Gastrocnemius medialis (tissue), 4 donors: ENCODE results near the gene EVC. TPM values are rescaled to one million over a fixed set of nuclear protein-coding genes. Genes with fewer than 3 reads are reported as not detected.
"Not testable (repeated sequence)": the region's sequence is repeated elsewhere in the genome, so short reads cannot be mapped to it uniquely, and the experiment has no call there.

ENCODE experiments used
- ATAC-seq, 2 donors: fragments of 150-250 bp; one replicate each; pipeline ENCODE4 v1.9.1; 2016
- DNase-seq, 2 donors: peaks; one replicate each; pipeline ENCODE4 v3.0.0-alpha.2; 2019
- H3K27ac ChIP-seq, 4 donors: fragments of 200-600 bp; sonication (generic); 1 replicate in 1 of 4; 2 replicates in 3 of 4; pipeline ENCODE4 v1.5.1; 2016 to 2018; ENCODE audit warnings: mild to moderate bottlenecking in 2 of 4, moderate library complexity in 1 of 4
- H3K27me3 ChIP-seq, 3 donors: fragments of 200-600 bp; sonication (generic) in 2 of 3; 1 replicate in 1 of 3; 2 replicates in 2 of 3; pipeline versions ENCODE4 v1.5.1 to v1.6.0; 2016 to 2019; ENCODE audit warnings: mild to moderate bottlenecking in 1 of 3, moderate library complexity in 1 of 3
- H3K36me3 ChIP-seq, 2 donors: fragments of 200-600 bp; sonication (generic) in 1 of 2; one replicate each; pipeline ENCODE4 v1.5.1; 2017 to 2018
- H3K4me1 ChIP-seq, 2 donors: fragments of 200-600 bp; sonication (generic) in 1 of 2; one replicate each; pipeline ENCODE4 v1.5.1; 2016 to 2017; ENCODE audit warnings: mild to moderate bottlenecking in 2 of 2
- H3K4me3 ChIP-seq, 4 donors: fragments of 200-600 bp; sonication (generic) in 3 of 4; 1 replicate in 1 of 4; 2 replicates in 3 of 4; pipeline ENCODE4 v1.5.1; 2016 to 2019; ENCODE audit warnings: mild to moderate bottlenecking in 2 of 4
- H3K9me3 ChIP-seq, 3 donors: fragments of 200-600 bp; sonication (generic) in 2 of 3; 1 replicate in 1 of 3; 2 replicates in 2 of 3; pipeline ENCODE4 v1.5.1; 2016 to 2019
- CTCF ChIP-seq, 5 experiments: fragments of 450-650 bp in 3 of 5; fragments of 200-600 bp in 2 of 5; sonication (generic) in 2 of 5; IDR thresholded peaks in 4 of 5; conservative IDR thresholded peaks in 1 of 5; 1 replicate in 4 of 5; 2 replicates in 1 of 5; pipeline ENCODE4 v1.5.1; 2016 to 2019; ENCODE audit warnings: antibody characterized with exemption in 5 of 5, mild to moderate bottlenecking in 3 of 5, moderate library complexity in 3 of 5
- POLR2A ChIP-seq, 2 donors: fragments of 450-650 bp; IDR thresholded peaks; one replicate each; pipeline ENCODE4 v1.6.1; 2017; ENCODE audit warnings: antibody characterized with exemption in 2 of 2, mild to moderate bottlenecking in 2 of 2, moderate library complexity in 2 of 2
- in situ Hi-C, 4 donors: fragments of 200-750 bp; cut with MboI; loops; one replicate each; pipeline versions ENCODE4 v1.15.0 to v1.8.0; 2017; ENCODE audit warnings: low sequenced_read_pairs in 4 of 4
- intact Hi-C: fragments of 100-400 bp; cut with DNase I; formaldehyde crosslinking; loops from one replicate; pipeline ENCODE4 v1.15.1; 2023; ENCODE audit warnings: low total_unique reads
- total RNA-seq, 4 donors: library from RNA; depleted of rRNA; stranded (reverse); fragments of >200 nt; gene quantifications; one replicate each; pipeline versions ENCODE4 v1.1.0 to v1.2.3, GENCODE V29; 2016

Gene EVC
- total RNA-seq, 4 donors from 2014 or later: 1.5 to 9.8 (median 2.0) TPM

DNA sequence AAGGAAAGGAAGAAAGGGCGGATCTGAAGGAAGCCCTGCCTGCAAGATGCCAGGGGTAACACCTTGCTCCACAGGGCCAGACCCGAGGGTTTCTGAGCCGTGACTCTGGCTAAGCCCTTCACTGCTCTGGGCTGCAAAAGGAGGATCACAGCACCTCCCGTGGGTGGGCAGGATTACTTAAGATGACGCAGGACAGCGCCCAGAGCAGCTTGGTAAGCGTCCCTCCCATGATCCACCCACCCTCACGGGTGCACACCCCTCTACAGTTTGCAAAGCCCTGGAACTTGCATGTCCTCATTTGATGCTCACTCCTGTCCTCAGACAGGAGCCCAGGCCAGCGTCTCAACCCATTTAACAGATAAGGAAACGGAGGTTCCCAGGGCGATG, 117.0 kb downstream of the EVC start:
- no peak overlapping the region for H3K27ac ChIP-seq
- no peaks in the 10 kb centered on the region for H3K27me3 ChIP-seq
- H3K4me1 ChIP-seq: peaks cover 0 to 9% of the 10 kb centered on the region in 2 donors
- no peak for TF ChIP-seq CTCF (IDR thresholded peaks at IDR 0.05 in 4 of 5, conservative IDR thresholded peaks at IDR 0.05 in 1 of 5)
- DNase-seq: no peak
- no peak for ATAC-seq
- intact Hi-C loops: no loop called here
- no peak overlapping the region for H3K4me3 ChIP-seq
- no peaks in the 10 kb centered on the region for H3K9me3 ChIP-seq
- H3K36me3 ChIP-seq: no peaks in the 10 kb centered on the region
- in situ Hi-C loops: no loop called here

GRCh38 chr4:5836943-5837342, 125.9 kb downstream of the EVC start:
- Histone ChIP-seq H3K9me3 (no peaks in the 10 kb centered on the region), H3K27ac (no peak overlapping the region), H3K4me3 (no peak overlapping the region), H3K36me3 (no peaks in the 10 kb centered on the region), H3K27me3 (no peaks in the 10 kb centered on the region), H3K4me1 (peaks cover 0 to 5% of the 10 kb centered on the region in 2 donors)
- intact Hi-C loops: no loop called here
- in situ Hi-C loops: no loop called here
- ATAC-seq: no peak
- DNase-seq: no peak
- TF ChIP-seq POLR2A (IDR thresholded peaks at IDR 0.05) (no peak), CTCF (IDR thresholded peaks at IDR 0.05 in 4 of 5, conservative IDR thresholded peaks at IDR 0.05 in 1 of 5) (no peak)

- intact Hi-C loops, H3K36me3 ChIP-seq, H3K4me1 ChIP-seq, H3K9me3 ChIP-seq, DNase-seq, in situ Hi-C loops, H3K27ac ChIP-seq, H3K4me3 ChIP-seq, H3K27me3 ChIP-seq, ATAC-seq: not testable (repeated sequence)
Measured at GRCh38 chr4:5837483-5837882, 126.5 kb downstream of the EVC start.

DNA sequence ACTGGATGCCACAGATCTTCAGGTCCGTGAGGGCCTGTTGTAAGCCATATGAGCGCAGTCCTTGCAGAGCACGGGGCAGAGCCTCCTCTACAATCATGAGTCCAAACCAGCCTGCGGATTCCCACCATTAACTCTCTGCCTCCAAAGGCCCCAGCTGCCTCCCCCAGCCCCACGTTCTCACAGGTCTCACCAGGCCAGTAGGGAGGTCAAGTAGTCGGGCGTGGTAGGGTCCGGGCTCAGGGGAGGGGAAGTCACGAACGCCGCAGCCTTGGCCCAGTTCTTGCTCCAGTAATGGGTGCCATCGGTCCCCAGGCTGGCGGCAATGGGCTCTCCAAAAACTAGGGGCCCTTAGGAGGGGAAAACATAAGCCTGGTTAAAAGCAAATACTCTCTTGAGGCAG, 128.3 kb downstream of the EVC start:
- Histone ChIP-seq H3K27me3 (no peaks in the 10 kb centered on the region), H3K27ac (no peak overlapping the region), H3K4me3 (no peak overlapping the region), H3K9me3 (no peaks in the 10 kb centered on the region), H3K4me1 (peaks cover 0 to 5% of the 10 kb centered on the region in 2 donors), H3K36me3 (no peaks in the 10 kb centered on the region)
- TF ChIP-seq CTCF (IDR thresholded peaks at IDR 0.05 in 4 of 5, conservative IDR thresholded peaks at IDR 0.05 in 1 of 5): no peak
- DNase-seq: no peak
- intact Hi-C loops: no loop called here
- ATAC-seq: no peak
- in situ Hi-C loops: no loop called here

GRCh38 chr4:5839751-5840674, 129.0 kb downstream of the EVC start:
- DNase-seq (peak in 1 of 2 donors; percentile 27), ATAC-seq (peak in 1 of 2 donors; percentile 23)
- peaks cover 0 to 5% of the 10 kb centered on the region in 2 donors for H3K4me1 ChIP-seq
- H3K4me3 ChIP-seq: peak overlapping the region in 1 of 4 donors; percentile 17
- in situ Hi-C loops: no loop called here
- H3K27me3 ChIP-seq: no peaks in the 10 kb centered on the region
- intact Hi-C loops: no loop called here
- H3K36me3 ChIP-seq: no peaks in the 10 kb centered on the region
- peak overlapping the region in 1 of 4 donors; percentile 13 for H3K27ac ChIP-seq
- no peaks in the 10 kb centered on the region for H3K9me3 ChIP-seq
- TF ChIP-seq CTCF (IDR thresholded peaks at IDR 0.05 in 4 of 5, conservative IDR thresholded peaks at IDR 0.05 in 1 of 5) (no peak), POLR2A (IDR thresholded peaks at IDR 0.05) (no peak)
